ENCODE data around the gene TJP3.

TJP3 gene

GRCh38 chr19:3768015-3768747 lies 60.0 kb downstream of the TJP3 start:
- no peak for TF ChIP-seq CTCF (IDR thresholded peaks at IDR 0.05; ENCODE audit: low read depth, low read length, missing control alignments)
- in situ Hi-C loops (cut with HindIII; ENCODE audit: low sequenced_read_pairs), result no loop called here
- no peak overlapping the region for H3K4me3 ChIP-seq (ENCODE audit: low read depth, low read length)
- no peak for DNase-seq (ENCODE audit: low read depth)

- in situ Hi-C loops (cut with HindIII; ENCODE audit: low sequenced_read_pairs), result no loop called here
Measured at GRCh38 chr19:3768748-3769099, 60.5 kb downstream of the TJP3 start.

GRCh38 chr19:3769494-3769893 lies 61.3 kb downstream of the TJP3 start:
- in situ Hi-C loops (cut with HindIII; ENCODE audit: low sequenced_read_pairs), result no loop called here
- DNase-seq (ENCODE audit: low read depth), result no peak
- no peak for TF ChIP-seq CTCF (IDR thresholded peaks at IDR 0.05; ENCODE audit: low read depth, low read length, missing control alignments)
- H3K4me3 ChIP-seq (ENCODE audit: low read depth, low read length), result no peak overlapping the region

More at GRCh38 chr19:3768748-3769099, 60.5 kb downstream of the TJP3 start:
- no peak for DNase-seq (ENCODE audit: low read depth)
- TF ChIP-seq CTCF (IDR thresholded peaks at IDR 0.05; ENCODE audit: low read depth, low read length, missing control alignments), result no peak
- no peak overlapping the region for H3K4me3 ChIP-seq (ENCODE audit: low read depth, low read length)

GRCh38 chr19:3770136-3770999 lies 62.2 kb downstream of the TJP3 start:
- H3K4me3 ChIP-seq (ENCODE audit: low read depth, low read length), result no peak overlapping the region
- in situ Hi-C loops (cut with HindIII; ENCODE audit: low sequenced_read_pairs), result no loop called here
- no peak for TF ChIP-seq CTCF (IDR thresholded peaks at IDR 0.05; ENCODE audit: low read depth, low read length, missing control alignments)

GRCh38 chr19:3771000-3771905 lies 63.1 kb downstream of the TJP3 start:
- no peak overlapping the region for H3K4me3 ChIP-seq (ENCODE audit: low read depth, low read length)
- no peak for TF ChIP-seq CTCF (IDR thresholded peaks at IDR 0.05; ENCODE audit: low read depth, low read length, missing control alignments)
- no peak for DNase-seq (ENCODE audit: low read depth)
- in situ Hi-C loops (cut with HindIII; ENCODE audit: low sequenced_read_pairs), result no loop called here

More at GRCh38 chr19:3770136-3770999, 62.2 kb downstream of the TJP3 start:
- DNase-seq (ENCODE audit: low read depth), result no peak

- in situ Hi-C loops (cut with HindIII; ENCODE audit: low sequenced_read_pairs), result no loop called here
- DNase-seq (ENCODE audit: low read depth), result no peak
- H3K4me3 ChIP-seq (ENCODE audit: low read depth, low read length), result no peak within 1 kb of the TSS
- no peak for TF ChIP-seq CTCF (IDR thresholded peaks at IDR 0.05; ENCODE audit: low read depth, low read length, missing control alignments)
Measured at GRCh38 chr19:3771906-3772455, 63.8 kb downstream of the TJP3 start, which contains the start of gene RAX2. TSS of gene RAX2 (minus strand) at chr19:3772228. CDS start at chr19:3771742, 486 bp downstream.

All from astrocyte of the cerebellum (primary cell).